Muscle layer of colon (tissue), 2 donors: Measurements from ENCODE around the gene VIL1.

Experiments used
- H3K27ac ChIP-seq: one replicate; pipeline ENCODE4 v1.7.0; 2013; ENCODE audit warnings: low read depth, mild to moderate bottlenecking, low read length, moderate library complexity
- H3K27me3 ChIP-seq, 2 donors: one replicate each; pipeline ENCODE4 v1.7.0; 2013; ENCODE audit warnings: low read length in 2 of 2, mild to moderate bottlenecking in 2 of 2; ENCODE audit not compliant: insufficient read depth in 2 of 2, control insufficient read depth in 1 of 2
- H3K36me3 ChIP-seq: one replicate; pipeline ENCODE4 v1.7.0; 2013; ENCODE audit warnings: mild to moderate bottlenecking, low read length; ENCODE audit not compliant: insufficient read depth
- H3K4me1 ChIP-seq: one replicate; pipeline ENCODE4 v1.7.0; 2013; ENCODE audit warnings: mild to moderate bottlenecking, low read length; ENCODE audit not compliant: insufficient read depth
- H3K4me3 ChIP-seq, 2 donors: one replicate each; pipeline ENCODE4 v1.7.0; 2013; ENCODE audit warnings: low read length in 2 of 2, low read depth in 1 of 2, mild to moderate bottlenecking in 1 of 2, moderate library complexity in 1 of 2
- H3K9ac ChIP-seq: one replicate; pipeline ENCODE4 v1.7.0; 2013; ENCODE audit warnings: low read length
- H3K9me3 ChIP-seq: one replicate; pipeline ENCODE4 v1.7.0; 2013; ENCODE audit warnings: mild to moderate bottlenecking, low read length
- donor health status: abdominal sarcoma.
- donor health status: Adenocarcinoma of cecum.

VIL1 gene

DNA sequence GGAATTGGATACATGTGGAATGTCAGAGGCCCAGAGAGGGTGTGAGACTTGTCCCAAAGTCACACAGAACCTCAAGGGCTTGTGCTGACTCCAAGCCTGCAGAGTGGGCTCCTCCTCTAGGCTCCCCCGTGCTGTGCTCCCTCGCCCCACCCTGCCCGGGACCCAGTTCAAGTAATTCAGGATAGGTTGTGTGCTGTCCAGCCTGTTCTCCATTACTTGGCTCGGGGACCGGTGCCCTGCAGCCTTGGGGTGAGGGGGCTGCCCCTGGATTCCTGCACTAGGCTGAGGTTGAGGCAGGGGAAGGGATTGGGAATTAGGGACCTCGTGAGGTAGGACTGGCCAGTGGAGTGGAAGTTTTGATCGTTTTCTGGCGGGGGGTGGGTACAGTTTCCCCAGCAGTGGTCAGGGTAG, 16.4 kb upstream of the VIL1 start:
- H3K4me3 ChIP-seq: no peak overlapping the region
- peaks cover 39% of the 10 kb centered on the region for H3K4me1 ChIP-seq
- no peak overlapping the region for H3K27ac ChIP-seq
- H3K36me3 ChIP-seq: peaks cover 37% of the 10 kb centered on the region
- H3K9ac ChIP-seq: no peak overlapping the region
- H3K9me3 ChIP-seq: no peaks in the 10 kb centered on the region
- no peaks in the 10 kb centered on the region for H3K27me3 ChIP-seq

DNA sequence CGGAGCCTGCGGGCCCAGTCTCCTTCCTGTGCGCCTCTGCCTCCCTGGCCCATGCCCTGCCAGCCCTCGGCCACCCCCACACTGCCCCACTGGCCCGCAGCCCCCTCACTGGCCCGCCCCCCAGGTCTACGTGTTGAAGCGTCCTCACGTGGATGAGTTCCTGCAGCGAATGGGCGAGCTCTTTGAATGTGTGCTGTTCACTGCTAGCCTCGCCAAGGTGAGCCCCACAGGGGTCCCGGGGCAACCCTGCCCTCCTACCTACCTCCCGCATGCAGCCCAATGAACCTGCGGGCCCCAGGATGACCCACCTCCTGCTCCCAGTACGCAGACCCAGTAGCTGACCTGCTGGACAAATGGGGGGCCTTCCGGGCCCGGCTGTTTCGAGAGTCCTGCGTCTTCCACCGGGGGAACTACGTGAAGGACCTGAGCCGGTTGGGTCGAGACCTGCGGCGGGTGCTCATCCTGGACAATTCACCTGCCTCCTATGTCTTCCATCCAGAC, 16.0 kb upstream of the VIL1 start:
- Histone ChIP-seq H3K9ac (no peak overlapping the region), H3K27ac (no peak overlapping the region), H3K4me1 (peaks cover 35% of the 10 kb centered on the region), H3K9me3 (no peaks in the 10 kb centered on the region), H3K27me3 (no peaks in the 10 kb centered on the region), H3K4me3 (no peak overlapping the region), H3K36me3 (peaks cover 37% of the 10 kb centered on the region)

DNA sequence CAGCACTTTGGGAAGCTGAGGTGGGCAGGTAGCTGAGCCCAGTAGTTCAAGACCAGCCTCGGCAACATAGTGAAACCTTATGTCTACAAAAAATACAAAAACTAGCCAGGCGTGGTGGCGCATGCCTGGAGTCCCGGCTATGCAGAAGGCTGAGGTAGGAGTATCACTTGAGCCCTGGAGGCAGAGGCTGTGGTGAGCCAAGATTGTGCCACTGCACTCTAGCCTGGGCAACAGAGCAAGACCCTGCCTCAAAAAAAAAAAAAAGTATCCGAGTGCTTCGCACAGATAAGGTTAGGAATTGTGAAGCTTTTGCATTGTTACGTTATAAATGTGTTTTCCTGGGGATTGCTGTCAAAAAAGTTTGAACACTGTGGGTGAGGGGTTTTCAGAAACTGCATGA, 15.1 kb upstream of the VIL1 start:
- Histone ChIP-seq H3K27ac (no peak overlapping the region), H3K27me3 (no peaks in the 10 kb centered on the region), H3K9me3 (no peaks in the 10 kb centered on the region), H3K4me3 (no peak overlapping the region), H3K4me1 (peaks cover 35% of the 10 kb centered on the region), H3K9ac (no peak overlapping the region), H3K36me3 (peaks cover 37% of the 10 kb centered on the region)

DNA sequence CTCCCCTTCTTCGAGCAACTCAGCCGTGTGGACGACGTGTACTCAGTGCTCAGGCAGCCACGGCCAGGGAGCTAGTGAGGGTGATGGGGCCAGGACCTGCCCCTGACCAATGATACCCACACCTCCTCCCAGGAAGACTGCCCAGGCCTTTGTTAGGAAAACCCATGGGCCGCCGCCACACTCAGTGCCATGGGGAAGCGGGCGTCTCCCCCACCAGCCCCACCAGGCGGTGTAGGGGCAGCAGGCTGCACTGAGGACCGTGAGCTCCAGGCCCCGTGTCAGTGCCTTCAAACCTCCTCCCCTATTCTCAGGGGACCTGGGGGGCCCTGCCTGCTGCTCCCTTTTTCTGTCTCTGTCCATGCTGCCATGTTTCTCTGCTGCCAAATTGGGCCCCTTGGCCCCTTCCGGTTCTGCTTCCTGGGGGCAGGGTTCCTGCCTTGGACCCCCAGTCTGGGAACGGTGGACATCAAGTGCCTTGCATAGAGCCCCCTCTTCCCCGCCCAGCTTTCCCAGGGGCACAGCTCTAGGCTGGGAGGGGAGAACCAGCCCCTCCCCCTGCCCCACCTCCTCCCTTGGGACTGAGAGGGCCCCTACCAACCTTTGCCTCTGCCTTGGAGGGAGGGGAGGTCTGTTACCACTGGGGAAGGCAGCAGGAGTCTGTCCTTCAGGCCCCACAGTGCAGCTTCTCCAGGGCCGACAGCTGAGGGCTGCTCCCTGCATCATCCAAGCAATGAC, 14.4 kb upstream of the VIL1 start:
- peaks cover 37% of the 10 kb centered on the region for H3K36me3 ChIP-seq
- peak overlapping the region; percentile 58 for H3K9ac ChIP-seq
- H3K9me3 ChIP-seq: no peaks in the 10 kb centered on the region
- H3K27me3 ChIP-seq: no peaks in the 10 kb centered on the region
- peaks cover 35% of the 10 kb centered on the region for H3K4me1 ChIP-seq
- no peak overlapping the region for H3K4me3 ChIP-seq
- peak overlapping the region; percentile 91 for H3K27ac ChIP-seq

DNA sequence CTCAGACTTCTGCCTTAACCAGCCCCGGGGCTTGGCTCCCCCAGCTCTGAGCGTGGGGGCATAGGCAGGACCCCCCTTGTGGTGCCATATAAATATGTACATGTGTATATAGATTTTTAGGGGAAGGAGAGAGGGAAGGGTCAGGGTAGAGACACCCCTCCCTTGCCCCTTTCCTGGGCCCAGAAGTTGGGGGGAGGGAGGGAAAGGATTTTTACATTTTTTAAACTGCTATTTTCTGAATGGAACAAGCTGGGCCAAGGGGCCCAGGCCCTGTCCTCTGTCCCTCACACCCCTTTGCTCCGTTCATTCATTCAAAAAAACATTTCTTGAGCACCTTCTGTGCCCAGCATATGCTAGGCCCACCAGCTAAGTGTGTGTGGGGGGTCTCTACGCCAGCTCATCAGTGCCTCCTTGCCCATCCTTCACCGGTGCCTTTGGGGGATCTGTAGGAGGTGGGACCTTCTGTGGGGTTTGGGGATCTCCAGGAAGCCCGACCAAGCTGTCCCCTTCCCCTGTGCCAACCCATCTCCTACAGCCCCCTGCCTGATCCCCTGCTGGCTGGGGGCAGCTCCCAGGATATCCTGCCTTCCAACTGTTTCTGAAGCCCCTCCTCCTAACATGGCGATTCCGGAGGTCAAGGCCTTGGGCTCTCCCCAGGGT, 13.7 kb upstream of the VIL1 start:
- H3K9ac ChIP-seq: peak overlapping the region; percentile 58
- H3K4me1 ChIP-seq: peaks cover 35% of the 10 kb centered on the region
- peak overlapping the region; percentile 91 for H3K27ac ChIP-seq
- peak overlapping the region; percentile 54 to 58 for H3K4me3 ChIP-seq
- no peaks in the 10 kb centered on the region for H3K27me3 ChIP-seq
- H3K36me3 ChIP-seq: peaks cover 37% of the 10 kb centered on the region
- no peaks in the 10 kb centered on the region for H3K9me3 ChIP-seq

DNA sequence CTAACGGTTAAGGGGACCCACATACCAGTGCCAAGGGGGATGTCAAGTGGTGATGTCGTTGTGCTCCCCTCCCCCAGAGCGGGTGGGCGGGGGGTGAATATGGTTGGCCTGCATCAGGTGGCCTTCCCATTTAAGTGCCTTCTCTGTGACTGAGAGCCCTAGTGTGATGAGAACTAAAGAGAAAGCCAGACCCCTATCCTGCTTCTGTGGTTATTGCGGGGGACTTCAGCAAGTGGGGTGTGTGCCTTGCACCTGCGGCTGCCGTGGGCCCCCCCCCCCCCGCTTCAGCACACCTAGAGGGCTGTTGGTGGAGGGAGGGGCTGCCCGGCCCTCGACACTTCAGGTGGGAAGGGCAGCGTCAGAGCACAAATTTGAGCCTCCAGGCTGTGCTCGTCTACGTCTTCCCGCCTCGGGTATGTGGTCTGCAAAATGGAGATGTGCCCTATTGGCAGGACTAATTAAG, 13.1 kb upstream of the VIL1 start:
- peak overlapping the region; percentile 54 to 58 for H3K4me3 ChIP-seq
- peaks cover 35% of the 10 kb centered on the region for H3K4me1 ChIP-seq
- no peaks in the 10 kb centered on the region for H3K27me3 ChIP-seq
- H3K9ac ChIP-seq: peak overlapping the region; percentile 58
- H3K9me3 ChIP-seq: no peaks in the 10 kb centered on the region
- H3K27ac ChIP-seq: peak overlapping the region; percentile 91
- H3K36me3 ChIP-seq: peaks cover 37% of the 10 kb centered on the region

DNA sequence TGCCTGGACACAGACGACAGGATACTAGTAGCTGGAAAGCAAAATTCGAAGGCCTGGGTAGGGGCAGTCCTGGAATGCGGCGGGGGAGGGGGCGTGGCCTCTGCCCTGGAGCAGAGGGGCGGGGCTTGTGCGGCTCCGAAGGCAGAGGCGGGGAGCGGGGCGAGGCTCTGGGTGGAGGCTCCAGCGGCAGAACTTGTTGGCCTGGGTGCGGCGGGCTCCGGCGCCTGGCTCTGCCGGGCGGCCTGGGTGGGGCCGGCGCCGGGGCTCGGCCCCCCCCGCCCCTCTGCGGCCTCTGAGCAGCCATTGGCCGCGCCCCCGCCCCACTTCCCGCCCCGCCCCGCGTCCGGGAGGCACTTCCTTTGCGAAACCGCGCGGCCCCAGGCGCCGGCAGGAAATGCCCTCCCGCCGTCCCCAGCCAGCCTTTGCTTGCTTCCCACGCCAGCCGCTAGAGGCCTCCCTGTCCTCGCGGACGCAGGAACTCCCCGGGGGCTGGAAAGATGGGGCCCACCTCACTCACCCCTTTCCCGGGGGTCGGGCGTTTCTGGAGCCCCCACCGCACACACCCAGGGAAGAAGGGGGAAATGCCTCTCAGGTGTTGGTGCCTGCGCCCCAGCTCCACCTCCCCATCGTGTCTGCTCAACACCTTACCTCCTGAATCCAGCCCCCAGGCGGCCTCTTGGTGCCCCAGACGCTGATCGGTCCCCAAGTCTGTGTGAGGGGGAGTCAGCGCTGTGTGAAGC, 12.5 kb upstream of the VIL1 start:
- Histone ChIP-seq H3K27ac (peak overlapping the region; percentile 94), H3K9ac (peak overlapping the region; percentile 58), H3K9me3 (no peaks in the 10 kb centered on the region), H3K27me3 (no peaks in the 10 kb centered on the region), H3K4me1 (peaks cover 30% of the 10 kb centered on the region), H3K4me3 (peak overlapping the region; percentile 61 to 75), H3K36me3 (peaks cover 36% of the 10 kb centered on the region)

DNA sequence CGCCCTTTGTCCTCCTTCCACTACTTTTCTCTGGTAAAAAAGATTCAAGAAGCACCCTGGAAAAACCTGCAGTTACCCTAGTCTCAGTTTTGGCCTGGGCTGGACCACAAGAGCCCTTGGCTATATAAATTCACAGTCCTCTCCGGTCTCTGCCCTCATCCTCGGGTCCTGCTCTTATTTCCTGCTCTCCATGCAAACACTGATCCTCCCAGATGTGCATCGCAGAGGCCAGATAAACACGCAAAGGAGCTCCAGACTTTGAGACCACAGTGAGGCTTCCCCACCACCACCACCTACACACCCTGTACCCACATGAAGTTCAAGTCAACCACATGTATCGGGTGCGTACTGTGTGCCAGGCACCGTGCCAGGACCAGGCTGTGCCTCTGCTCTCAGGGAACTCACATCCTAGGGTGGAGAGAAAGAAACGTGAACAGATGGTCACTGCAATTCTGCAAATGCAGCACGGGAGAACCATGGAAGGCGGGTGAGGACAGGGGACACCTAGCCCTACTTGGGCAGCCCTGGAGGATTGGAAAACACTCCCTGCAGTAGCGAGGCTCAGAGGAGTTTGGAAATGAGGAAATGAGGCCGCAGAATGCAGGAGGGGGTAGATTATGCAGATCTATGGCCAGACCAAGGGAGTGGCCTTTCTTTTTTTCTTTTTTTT, 11.8 kb upstream of the VIL1 start:
- Histone ChIP-seq H3K4me3 (peak overlapping the region; percentile 61 to 75), H3K36me3 (peaks cover 29% of the 10 kb centered on the region), H3K4me1 (peaks cover 23% of the 10 kb centered on the region), H3K27me3 (no peaks in the 10 kb centered on the region), H3K9me3 (no peaks in the 10 kb centered on the region), H3K9ac (peak overlapping the region; percentile 51), H3K27ac (peak overlapping the region; percentile 94)

DNA sequence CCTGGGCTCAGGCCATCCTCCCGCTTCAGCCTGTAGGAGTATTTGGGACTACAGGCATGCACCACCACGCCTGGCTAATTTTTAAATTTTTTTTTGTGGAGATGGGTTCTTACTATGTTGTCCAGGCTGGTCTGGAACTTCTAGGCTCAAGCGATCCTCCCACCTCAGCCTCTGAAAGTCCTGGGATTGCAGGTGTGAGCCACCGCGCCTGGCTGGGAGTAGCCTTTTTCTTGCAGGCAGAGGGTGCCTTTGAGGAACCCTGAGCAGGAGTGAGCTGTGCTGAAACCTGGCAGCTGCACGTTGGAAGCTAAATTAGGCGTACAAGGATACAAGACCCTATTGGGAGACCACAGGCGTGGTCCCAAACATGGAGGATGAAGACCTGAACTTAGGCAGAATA, 11.2 kb upstream of the VIL1 start:
- Histone ChIP-seq H3K4me1 (peaks cover 17% of the 10 kb centered on the region), H3K27ac (no peak overlapping the region), H3K9me3 (no peaks in the 10 kb centered on the region), H3K9ac (no peak overlapping the region), H3K27me3 (no peaks in the 10 kb centered on the region), H3K4me3 (no peak overlapping the region), H3K36me3 (peaks cover 23% of the 10 kb centered on the region)

DNA sequence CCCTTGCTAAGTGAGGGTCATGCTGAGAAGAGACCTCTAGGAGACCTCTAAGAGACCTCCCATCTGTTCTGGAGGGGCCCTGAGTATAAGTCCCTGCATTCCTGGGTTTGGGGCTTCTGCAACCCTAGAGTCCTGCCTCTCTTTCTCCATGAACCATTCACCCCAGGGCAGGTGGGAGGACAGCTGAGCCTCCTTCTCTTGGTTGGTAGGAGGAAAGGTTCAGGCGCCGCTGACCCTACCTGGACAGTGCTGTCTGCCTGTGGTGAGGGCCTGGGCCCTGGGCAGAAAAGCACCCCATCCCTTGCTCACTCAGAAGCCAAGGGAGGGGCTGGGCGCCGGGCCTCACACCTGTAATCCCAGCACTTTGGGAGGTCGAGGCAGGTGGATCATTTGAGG, 604 bp upstream of the VIL1 start:
- no peak overlapping the region for H3K9ac ChIP-seq
- no peaks in the 10 kb centered on the region for H3K4me1 ChIP-seq
- H3K9me3 ChIP-seq: no peaks in the 10 kb centered on the region
- H3K36me3 ChIP-seq: no peaks in the 10 kb centered on the region
- no peaks in the 10 kb centered on the region for H3K27me3 ChIP-seq
- H3K4me3 ChIP-seq: no peak overlapping the region
- H3K27ac ChIP-seq: no peak overlapping the region
